ENCODE results near the gene TNK1. TPM values are rescaled to one million over a fixed set of nuclear protein-coding genes. Genes with fewer than 3 reads are reported as not detected.

TNK1 gene
- total and polyA plus RNA-seq, 2 of the 8 experiments (the other 6 are each of a cell fraction or from before 2014, with no cell fraction given), result 7.6 to 9.5 TPM

DNA sequence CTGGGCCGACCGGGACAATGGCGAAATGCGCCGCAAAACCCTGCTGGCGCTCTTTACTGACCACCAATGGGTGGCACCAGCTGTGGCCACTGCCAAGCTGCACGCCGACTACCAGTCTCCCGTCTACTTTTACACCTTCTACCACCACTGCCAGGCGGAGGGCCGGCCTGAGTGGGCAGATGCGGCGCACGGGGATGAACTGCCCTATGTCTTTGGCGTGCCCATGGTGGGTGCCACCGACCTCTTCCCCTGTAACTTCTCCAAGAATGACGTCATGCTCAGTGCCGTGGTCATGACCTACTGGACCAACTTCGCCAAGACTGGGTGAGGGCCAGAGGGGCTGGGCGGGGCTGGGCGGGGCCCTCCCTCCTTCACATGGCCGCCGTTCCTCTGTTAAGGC, 34.9 kb downstream of the TNK1 start:
- Histone ChIP-seq H2AK5ac (ENCODE audit: low read depth, low read length) (no peak overlapping the region), H2BK120ac (replicated peaks; ENCODE audit: low read depth, low read length) (no peak overlapping the region), H3K4me1 (replicated peaks in 1 of 4; ENCODE audit: control insufficient read depth in 3 of 4, insufficient read depth in 4 of 4, low read length in 3 of 4) (peaks cover 0 to 16% (median 7%) of the 10 kb centered on the region in 4 experiments; a peak in 5 of 7 replicates), H3K79me2 (ENCODE audit: control insufficient read depth in 1 of 2, insufficient read depth in 2 of 2, low read length in 2 of 2) (no peaks in the 10 kb centered on the region), H3K4ac (replicated peaks; ENCODE audit: insufficient read length, low read depth, low read length) (no peak overlapping the region), H3K9me3 (ENCODE audit: insufficient read depth in 2 of 2, low read depth in 1 of 2, low read length in 1 of 2) (no peaks in the 10 kb centered on the region), H3K36me3 (ENCODE audit: control insufficient read depth in 2 of 4, insufficient read depth in 4 of 4, low read length in 3 of 4) (peaks cover 0 to 25% (median 9%) of the 10 kb centered on the region in 4 experiments; a peak in 6 of 8 replicates), H3K14ac (ENCODE audit: insufficient read length) (no peak overlapping the region), H4K5ac (ENCODE audit: insufficient read length, low read depth, low read length) (no peak overlapping the region), H3K56ac (replicated peaks; ENCODE audit: insufficient read length, low read depth, low read length) (no peak overlapping the region), H2BK20ac (ENCODE audit: low read length) (no peak overlapping the region), H2AFZ (ENCODE audit: low read length) (no peak overlapping the region), H4K20me1 (replicated peaks in 1 of 2; ENCODE audit: control insufficient read depth in 1 of 2, insufficient read depth in 2 of 2, low read length in 2 of 2) (peaks cover 2 to 9% of the 10 kb centered on the region in 2 experiments), H4K91ac (replicated peaks; ENCODE audit: insufficient read length, low read length) (no peak overlapping the region), H3K18ac (ENCODE audit: extremely low read depth, low read length) (no peak overlapping the region), H3K27ac (ENCODE audit: low read depth, low read length) (no peak overlapping the region), H3K27me3 (replicated peaks in 1 of 4; ENCODE audit: control insufficient read depth in 3 of 4, extremely low read depth in 1 of 4, insufficient read depth in 3 of 4, low read length in 3 of 4) (no peaks in the 10 kb centered on the region), H3K9ac (replicated peaks in 1 of 4; ENCODE audit: extremely low read depth in 1 of 4, low read depth in 3 of 4, low read length in 3 of 4) (no peak overlapping the region), H3K79me1 (ENCODE audit: low read depth, low read length) (no peaks in the 10 kb centered on the region), H3K23me2 (ENCODE audit: low read depth, low read length) (peaks cover 2% of the 10 kb centered on the region; the same call in 1 of the 2 replicates), H2BK15ac (ENCODE audit: low read length) (no peak overlapping the region), H3K4me3 (ENCODE audit: extremely low read depth in 1 of 4, insufficient read depth in 2 of 4, low read depth in 3 of 4, low read length in 4 of 4) (no peak overlapping the region), H2BK5ac (ENCODE audit: low read depth, low read length) (no peak overlapping the region), H4K8ac (ENCODE audit: extremely low read depth, insufficient read depth, low read length) (no peak overlapping the region), H3K4me2 (ENCODE audit: insufficient read depth in 1 of 2, low read depth in 2 of 2, low read length in 2 of 2) (no peak overlapping the region), H2BK12ac (ENCODE audit: low read depth, low read length) (no peak overlapping the region), H3K23ac (ENCODE audit: insufficient read length) (no peak overlapping the region)
- CTCF ChIA-PET (ENCODE audit: partially characterized antibody), result interaction anchor here (1.4 kb wide), 1 partner anchor 39 kb away, joined by 3 read pairs; no protein-coding TSS in a partner anchor
- TF ChIP-seq BACH1 (IDR thresholded peaks at IDR 0.05; ENCODE audit: low read length) (no peak), PHF8 (conservative IDR thresholded peaks at IDR 0.05; ENCODE audit: low read depth, low read length) (no peak), RNF2 (IDR thresholded peaks at IDR 0.05; ENCODE audit: borderline replicate concordance, low read depth, low read length, missing control alignments, poor library complexity, severe bottlenecking) (no peak), SP4 (IDR thresholded peaks at IDR 0.05; ENCODE audit: low read length) (no peak), SP2 (IDR thresholded peaks at IDR 0.05; ENCODE audit: low read length) (no peak), SIRT6 (IDR thresholded peaks at IDR 0.05; ENCODE audit: low read length) (no peak), ZNF274 (IDR thresholded peaks at IDR 0.05; ENCODE audit: borderline replicate concordance, extremely low read depth, low read length) (no peak), CHD1 (IDR thresholded peaks at IDR 0.05; ENCODE audit: low read depth, low read length) (no peak), YY1 (IDR thresholded peaks at IDR 0.05; ENCODE audit: low read depth, low read length) (no peak), HDAC2 (IDR thresholded peaks at IDR 0.05; ENCODE audit: borderline replicate concordance in 1 of 2, low read depth in 2 of 2, low read length in 2 of 2) (no peak), SIX5 (IDR thresholded peaks at IDR 0.05; ENCODE audit: low read depth, low read length) (no peak), NANOG (IDR thresholded peaks at IDR 0.05; ENCODE audit: insufficient read depth, low read depth, low read length, poor library complexity, severe bottlenecking) (no peak)
- 93% methylated on average over 21 of the region's 23 CpGs; no CpG with 5 or more reads in 1 of the 2 experiments for WGBS, 2 experiments (ENCODE audit: extremely low coverage in 1 of 2, insufficient coverage in 1 of 2, insufficient read length in 1 of 2, insufficient replicate concordance in 2 of 2, low coverage in 1 of 2, low lambda C conversion rate in 2 of 2, missing lambda C conversion rate in 1 of 2)
- DNase-seq (ENCODE audit: low read depth in 1 of 2, low spot score in 2 of 2) (no peak), FAIRE-seq (no peak)
- POLR2A ChIA-PET (ENCODE audit: partially characterized antibody), result interaction anchor here (1.5 to 2.8 kb wide), 5 partner anchors 9 to 131 kb away, joined by 3 to 14 read pairs (median 5); partner anchors contain the start of gene NLGN2
